HG03469 (cell line): ENCODE data around the gene OSBPL2.

Source experiments
- ATAC-seq: cut with Tn5 transposase; IDR thresholded peaks from one replicate; pipeline ENCODE4 v1.9.1; 2021; ENCODE audit warnings: mild to moderate bottlenecking, moderate library complexity, moderate number of reproducible peaks; ENCODE audit not compliant: unreplicated experiment

Gene OSBPL2

GRCh38 chr20:62237801-62238568, at the start of gene OSBPL2:
TSS of gene OSBPL2 (plus strand) at chr20:62238521. CDS start at chr20:62256185, 17,664 bp downstream.
- peak; percentile 96 for ATAC-seq

GRCh38 chr20:62190639-62191411, 47.5 kb upstream of the OSBPL2 start:
- ATAC-seq: no peak

- ATAC-seq: no peak
Measured at GRCh38 chr20:62191781-62192559, 46.4 kb upstream of the OSBPL2 start.

GRCh38 chr20:62192635-62193034, 45.7 kb upstream of the OSBPL2 start:
- no peak for ATAC-seq

DNA sequence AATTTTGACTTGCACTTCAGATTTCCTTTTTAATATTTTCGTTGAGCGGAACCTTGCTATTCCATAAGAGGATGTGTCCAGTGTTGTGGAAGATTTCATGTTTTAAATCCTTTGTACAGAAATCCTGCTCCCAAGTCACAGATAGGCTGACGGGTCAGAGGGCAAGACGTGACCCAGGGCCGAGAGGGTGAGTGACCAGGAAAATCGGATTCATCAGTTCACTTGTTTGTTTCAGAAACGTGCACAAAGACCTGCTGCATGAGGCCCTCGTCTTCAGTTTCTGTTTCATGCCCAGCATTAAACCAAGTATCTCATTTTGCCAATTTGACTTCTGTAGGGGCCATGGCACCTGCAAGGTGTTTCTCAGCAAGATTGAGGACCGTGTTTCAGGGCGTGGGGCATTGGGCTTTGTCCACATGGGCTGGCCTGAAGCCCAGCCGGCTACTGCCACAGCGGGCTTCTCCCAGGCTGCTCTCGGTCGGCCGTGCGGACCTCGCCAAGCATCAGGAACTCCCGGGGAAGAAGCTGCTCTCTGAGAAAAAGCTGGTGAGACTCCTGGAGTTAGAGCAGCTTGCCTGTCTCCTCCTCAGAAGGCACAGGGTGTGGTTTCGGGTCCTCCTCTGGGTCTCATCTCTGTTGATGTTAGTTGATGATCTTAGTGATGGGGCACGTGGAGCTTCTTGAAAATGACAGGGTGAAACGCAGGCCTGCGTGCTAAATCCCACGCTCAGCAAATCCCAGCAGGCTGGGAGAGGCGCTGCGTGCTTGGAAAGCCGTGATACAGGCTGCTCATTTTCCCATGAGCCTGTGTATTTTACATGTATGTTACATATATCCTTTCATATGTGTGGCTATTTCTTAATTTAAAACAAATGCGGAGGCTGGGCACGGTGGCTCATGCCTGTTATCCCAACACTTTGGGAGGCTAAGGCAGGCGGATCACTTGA, 45.0 kb upstream of the OSBPL2 start:
- no peak for ATAC-seq

DNA sequence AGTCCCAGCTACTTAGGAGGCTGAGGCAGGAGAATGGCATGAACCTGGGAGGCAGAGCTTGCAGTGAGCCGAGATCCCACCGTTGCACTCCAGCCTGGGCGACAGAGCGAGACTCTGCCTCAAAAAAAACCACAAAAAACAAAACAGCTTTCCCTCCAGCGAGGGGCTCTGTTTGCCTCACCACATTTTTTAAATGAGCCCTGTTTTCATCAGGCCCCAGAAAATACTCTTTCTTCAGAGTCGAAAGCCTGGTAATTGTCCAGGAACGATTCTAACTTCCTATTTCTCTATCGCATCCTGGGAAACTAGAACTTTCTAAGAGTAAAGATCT, 43.3 kb upstream of the OSBPL2 start:
- no peak for ATAC-seq

GRCh38 chr20:62195736-62196135, 42.6 kb upstream of the OSBPL2 start:
- no peak for ATAC-seq

GRCh38 chr20:62196286-62196685, 42.0 kb upstream of the OSBPL2 start:
- no peak for ATAC-seq

DNA sequence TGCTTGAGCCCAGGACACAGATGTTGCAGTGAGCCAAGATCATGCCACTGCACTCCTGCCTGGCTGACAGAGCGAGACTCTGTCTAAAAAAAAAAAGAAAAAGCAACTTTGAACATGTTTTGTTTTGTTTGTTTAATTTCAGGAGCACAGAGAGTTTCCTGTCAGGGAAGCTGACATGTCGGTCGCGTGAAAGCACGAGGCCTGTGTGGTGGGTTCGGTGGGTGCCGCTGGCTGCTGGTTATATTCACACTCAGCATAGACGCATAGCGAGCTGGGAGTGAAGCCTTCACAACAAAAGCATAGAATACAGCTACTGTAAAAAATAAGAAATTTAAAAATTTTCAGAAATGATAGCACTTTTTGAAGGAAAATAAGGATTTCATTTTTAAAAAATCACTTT, 41.0 kb upstream of the OSBPL2 start:
- no peak for ATAC-seq

- ATAC-seq: no peak
Measured at GRCh38 chr20:62197801-62198200, 40.5 kb upstream of the OSBPL2 start.

GRCh38 chr20:62198496-62198895, 39.8 kb upstream of the OSBPL2 start:
- ATAC-seq: no peak

GRCh38 chr20:62198931-62199330, 39.4 kb upstream of the OSBPL2 start:
- no peak for ATAC-seq

- no peak for ATAC-seq
Measured at GRCh38 chr20:62200491-62201172, 37.7 kb upstream of the OSBPL2 start.

DNA sequence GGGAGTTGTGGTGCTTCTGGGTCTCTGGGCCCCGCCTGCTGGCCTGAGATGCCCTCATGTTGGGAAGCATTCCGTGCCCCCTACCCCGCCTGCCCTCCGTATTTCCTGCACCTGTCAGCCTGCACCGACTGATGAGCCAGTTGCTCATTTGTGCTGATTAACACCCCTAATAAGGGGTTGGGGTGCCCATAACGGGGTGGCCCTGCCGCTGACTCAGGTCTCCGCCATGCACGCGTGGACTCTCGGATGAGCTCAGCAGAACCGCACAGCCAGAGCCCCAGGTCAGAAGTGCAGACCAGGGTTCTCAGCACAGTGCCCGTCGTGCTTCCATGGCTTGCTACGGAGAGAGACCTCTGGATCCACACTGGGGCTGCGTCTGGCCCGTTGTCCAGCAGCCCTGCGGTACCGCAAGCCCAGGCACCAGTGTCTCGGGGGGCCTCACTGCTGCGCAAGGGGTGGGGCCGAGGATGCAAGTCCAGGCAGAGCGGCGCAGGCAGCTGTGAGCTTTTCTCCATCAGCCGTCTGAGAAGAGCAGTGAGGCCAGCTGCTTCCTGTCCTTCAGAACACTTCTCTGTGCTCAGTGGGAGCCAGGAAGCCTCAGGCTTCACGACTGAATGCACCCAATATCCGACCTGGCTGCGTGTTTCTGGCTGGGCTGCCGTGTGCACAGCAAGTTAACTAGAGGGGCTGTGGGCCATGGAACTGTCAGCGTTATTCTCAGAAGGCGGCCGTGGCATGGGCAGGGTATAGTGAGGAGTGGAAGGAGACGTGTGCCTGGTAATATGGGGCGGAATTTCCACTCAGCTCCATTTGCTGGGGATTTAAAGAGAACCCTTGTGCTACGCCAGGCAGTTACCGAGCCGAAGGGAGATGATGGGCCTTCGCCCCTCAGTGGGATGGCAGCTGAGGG, 36.9 kb upstream of the OSBPL2 start:
- ATAC-seq: no peak

- ATAC-seq: no peak
Measured at GRCh38 chr20:62202083-62202395, 36.3 kb upstream of the OSBPL2 start.

GRCh38 chr20:62202676-62203377, 35.5 kb upstream of the OSBPL2 start:
- no peak for ATAC-seq

- ATAC-seq: no peak
Measured at GRCh38 chr20:62203378-62204030, 34.8 kb upstream of the OSBPL2 start.
